ENCODE data around the gene MYL6B.
"Not testable (repeated sequence)": the region's sequence is repeated elsewhere in the genome, so short reads cannot be mapped to it uniquely, and the experiment has no call there.

Gene MYL6B

DNA sequence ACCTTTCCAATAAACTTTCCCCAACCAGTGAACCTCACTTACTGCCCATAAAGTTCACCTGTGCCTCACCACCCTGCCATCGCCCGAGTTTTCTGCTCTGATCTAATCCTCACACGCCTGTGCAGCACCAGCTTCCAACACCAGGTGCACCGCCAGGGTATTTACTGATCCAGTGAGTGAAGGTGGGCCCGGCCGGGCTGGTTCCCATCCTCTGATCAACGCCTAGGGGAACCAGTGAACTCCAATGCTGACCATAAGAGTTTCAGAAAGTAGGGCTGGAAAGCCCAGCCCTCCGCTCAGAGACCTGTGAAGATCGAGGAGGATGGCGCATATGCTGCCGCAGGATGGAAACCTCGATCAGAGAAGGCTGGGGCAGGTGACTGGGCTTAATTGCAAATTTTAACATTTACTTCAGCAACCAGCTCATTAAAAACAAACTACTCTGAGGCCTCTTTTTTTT is 685 bp upstream of the MYL6B start:
- in situ Hi-C loops (cut with MboI; ENCODE audit: low sequenced_read_pairs): no loop called here

- in situ Hi-C loops (cut with MboI; ENCODE audit: low sequenced_read_pairs): no loop called here
These were observed 630 bp downstream of the MYL6B start for GRCh38 chr12:56152756-56153677.

DNA sequence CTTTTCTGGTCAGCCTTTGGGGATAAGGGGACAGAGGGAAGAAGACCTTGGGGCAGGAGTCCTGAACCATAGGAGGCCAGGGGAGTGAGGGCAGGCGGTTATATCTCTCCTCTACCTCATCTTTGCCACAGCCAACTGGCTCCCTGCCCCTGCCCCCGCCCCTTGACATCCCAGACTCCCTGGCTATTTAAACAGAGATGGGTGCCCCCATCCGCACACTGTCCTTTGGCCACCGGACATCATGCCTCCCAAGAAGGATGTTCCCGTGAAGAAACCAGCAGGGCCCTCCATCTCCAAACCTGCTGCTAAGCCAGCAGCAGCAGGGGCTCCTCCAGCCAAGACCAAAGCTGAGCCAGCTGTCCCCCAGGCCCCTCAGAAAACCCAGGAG is 1.3 kb downstream of the MYL6B start:
- in situ Hi-C loops (cut with MboI; ENCODE audit: low sequenced_read_pairs): no loop called here

DNA sequence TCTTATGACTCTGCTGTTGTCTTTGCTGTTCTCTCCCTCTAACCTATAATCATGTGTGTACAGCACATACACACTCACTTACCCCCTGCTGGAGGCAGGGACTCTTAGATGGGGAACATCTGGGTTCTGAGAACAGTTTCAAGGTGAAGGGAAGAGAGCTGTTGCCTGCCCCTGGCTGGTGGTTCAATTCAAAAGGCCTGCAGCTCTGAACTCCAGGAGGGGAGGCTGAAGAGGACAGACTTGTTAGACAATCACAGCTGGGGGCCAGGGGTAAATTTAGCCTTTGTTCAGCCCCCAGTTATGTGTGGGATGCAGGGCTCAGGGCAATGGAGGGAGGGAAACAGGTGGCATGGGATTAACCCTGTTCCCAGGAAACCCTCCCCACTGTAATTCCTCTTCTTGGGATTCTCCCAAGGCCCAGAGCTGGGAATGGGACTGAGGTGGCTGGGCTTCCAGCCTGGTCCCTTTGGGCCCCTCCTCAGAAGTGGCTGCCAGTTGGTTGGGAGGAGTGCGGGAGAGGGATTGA is 1.9 kb downstream of the MYL6B start:
- in situ Hi-C loops (cut with MboI; ENCODE audit: low sequenced_read_pairs): no loop called here

DNA sequence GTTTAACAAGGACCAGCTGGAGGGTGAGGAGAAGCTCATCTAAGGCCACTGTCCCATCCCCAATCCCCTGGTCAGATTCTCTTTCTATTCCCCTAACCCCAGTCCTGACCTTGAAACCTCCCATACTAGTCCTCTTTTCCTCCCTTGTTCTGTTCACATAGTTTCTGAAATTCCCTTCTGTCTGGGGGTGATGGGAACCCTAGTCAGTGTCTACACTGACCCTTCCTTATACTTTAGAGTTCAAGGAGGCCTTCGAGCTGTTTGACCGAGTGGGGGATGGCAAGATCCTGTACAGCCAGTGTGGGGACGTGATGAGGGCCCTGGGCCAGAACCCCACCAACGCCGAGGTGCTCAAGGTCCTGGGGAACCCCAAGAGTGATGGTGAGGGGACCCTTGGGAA is 2.4 kb downstream of the MYL6B start:
- in situ Hi-C loops (cut with MboI; ENCODE audit: low sequenced_read_pairs): no loop called here

GRCh38 chr12:56155256-56155845 is 3.0 kb downstream of the MYL6B start:
- in situ Hi-C loops (cut with MboI; ENCODE audit: low sequenced_read_pairs): no loop called here

DNA sequence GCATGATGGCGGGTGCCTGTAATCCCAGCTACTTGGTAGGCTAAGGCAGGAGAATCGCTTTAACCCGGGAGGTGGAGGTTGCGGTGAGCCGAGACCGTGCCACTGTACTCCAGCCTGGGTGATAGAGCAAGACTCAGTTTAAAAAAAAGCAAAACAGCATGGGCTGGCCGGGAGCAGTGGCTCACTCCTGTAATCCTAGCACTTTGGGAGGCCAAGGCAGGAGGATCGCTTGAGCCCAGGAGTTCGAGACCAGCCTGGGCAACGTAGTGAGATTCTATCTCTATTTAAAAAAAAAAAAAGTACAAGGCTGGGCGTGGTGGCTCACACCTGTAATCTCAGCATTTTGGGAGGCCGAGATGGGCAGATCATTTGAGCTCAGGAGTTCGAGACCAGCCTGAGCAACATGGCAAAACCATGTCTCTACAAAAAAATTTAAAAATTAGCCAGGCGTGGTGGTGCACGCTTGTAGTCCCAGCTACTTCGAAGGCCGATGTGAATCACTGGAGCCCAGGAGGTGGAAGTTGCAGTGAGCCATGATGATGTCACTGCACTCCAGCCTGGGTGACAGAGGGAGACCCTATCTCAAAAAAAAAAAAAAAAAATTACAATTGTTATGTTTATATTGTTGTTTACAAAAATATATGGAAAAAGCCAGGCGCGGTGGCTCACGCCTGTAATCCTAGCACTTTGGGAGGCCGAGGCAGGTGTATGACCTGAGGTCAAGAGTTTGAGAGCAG is 4.2 kb downstream of the MYL6B start:
- in situ Hi-C loops (cut with MboI; ENCODE audit: low sequenced_read_pairs): not testable (repeated sequence)

- in situ Hi-C loops (cut with MboI; ENCODE audit: low sequenced_read_pairs): no loop called here
These were observed 5.0 kb downstream of the MYL6B start for GRCh38 chr12:56157201-56158028.

DNA sequence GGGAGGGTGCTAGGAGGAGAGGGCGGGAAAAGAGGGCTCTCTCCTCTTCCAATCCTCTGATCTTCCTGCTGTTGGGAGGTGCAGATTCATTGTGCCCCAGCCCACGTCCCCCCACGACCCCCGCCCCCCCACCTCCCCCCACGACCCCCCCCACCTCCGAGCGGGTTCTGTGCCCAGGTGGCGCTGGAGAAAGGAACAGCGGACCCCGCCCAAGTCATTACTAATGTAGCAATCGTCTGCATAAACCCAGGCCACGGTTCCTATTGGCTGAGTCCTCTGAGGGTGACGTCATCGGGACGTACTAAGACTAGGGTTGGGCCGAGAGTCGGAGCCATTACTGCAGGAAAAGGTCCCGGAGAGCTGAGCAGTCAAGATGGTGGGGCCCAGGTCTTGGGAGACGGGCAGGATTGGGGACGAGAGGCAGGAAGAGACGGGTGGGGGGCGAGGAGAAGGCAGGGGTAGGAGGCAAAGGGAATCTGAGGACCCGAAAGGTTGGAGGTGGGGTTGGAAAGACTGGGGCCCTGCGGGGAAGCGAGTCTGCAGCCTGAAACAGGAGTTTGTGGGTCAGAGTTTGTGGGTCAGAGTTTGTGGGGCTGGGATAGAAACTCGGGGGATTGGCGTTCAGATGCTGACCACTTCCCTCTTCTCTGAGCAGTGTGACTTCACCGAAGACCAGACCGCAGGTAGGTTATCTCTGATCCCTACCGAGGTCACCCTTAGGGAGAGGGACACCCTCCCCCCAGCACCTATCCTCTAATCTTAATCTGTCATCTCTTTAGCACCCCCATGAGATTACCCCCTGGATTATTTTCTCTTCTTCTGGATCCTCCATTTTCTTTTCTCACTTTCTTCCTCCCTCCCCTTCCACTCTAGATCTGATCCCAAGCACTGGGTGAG is 5.9 kb downstream of the MYL6B start, which contains the start of gene MYL6:
Gene MYL6, plus strand, starts transcription at position 331 of the 897 bp plus-strand sequence. Its CDS starts 43 bp downstream, at position 374.
- in situ Hi-C loops (cut with MboI; ENCODE audit: low sequenced_read_pairs): no loop called here

DNA sequence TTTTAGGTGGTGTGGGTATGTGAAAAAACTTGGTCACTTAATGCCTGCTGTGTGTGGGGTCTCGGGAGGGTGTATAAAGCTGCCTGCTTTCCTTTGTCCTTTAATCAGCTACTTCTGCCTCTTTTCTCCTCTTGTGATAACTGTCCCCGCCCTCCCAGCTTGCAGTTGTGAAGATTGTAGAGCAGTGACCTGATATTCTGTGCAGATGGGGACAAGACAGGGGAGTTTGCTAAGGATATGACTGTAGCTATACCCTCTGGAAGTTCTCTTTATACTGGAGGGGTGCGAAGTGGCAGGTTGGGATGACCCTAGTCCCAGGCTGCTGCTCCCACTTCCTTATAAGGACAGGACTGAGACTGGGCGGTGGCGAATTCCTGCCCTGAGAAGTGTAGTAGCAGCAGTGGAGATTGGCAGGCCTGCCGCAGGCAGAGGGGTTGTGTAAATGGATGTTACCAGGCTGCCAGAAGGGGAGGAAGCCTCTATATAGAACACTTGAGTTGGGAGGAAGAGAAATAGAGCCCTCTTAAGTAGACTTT is 6.6 kb downstream of the MYL6B start:
- in situ Hi-C loops (cut with MboI; ENCODE audit: low sequenced_read_pairs): no loop called here

DNA sequence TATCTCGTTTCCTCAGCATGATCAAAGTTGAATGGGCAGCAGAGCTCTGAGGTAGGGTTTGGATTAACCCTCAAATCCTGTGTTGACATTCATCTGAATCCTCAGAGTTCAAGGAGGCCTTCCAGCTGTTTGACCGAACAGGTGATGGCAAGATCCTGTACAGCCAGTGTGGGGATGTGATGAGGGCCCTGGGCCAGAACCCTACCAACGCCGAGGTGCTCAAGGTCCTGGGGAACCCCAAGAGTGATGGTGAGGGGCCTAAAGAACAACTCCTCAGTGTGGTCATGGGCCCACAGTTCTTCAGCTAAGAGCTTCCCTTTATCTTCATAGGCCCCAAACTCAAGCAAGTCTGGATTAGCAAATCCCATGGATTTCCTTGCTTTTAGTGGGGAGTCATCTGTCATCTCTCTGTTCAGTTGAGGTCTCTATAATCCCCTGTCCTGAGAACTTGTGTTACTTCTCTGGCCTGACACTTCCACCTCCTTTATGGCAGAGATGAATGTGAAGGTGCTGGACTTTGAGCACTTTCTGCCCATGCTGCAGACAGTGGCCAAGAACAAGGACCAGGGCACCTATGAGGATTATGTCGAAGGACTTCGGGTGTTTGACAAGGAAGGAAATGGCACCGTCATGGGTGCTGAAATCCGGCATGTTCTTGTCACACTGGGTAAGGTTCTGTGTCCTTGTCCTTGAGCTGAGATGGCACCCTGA is 7.2 kb downstream of the MYL6B start:
- in situ Hi-C loops (cut with MboI; ENCODE audit: low sequenced_read_pairs): no loop called here

DNA sequence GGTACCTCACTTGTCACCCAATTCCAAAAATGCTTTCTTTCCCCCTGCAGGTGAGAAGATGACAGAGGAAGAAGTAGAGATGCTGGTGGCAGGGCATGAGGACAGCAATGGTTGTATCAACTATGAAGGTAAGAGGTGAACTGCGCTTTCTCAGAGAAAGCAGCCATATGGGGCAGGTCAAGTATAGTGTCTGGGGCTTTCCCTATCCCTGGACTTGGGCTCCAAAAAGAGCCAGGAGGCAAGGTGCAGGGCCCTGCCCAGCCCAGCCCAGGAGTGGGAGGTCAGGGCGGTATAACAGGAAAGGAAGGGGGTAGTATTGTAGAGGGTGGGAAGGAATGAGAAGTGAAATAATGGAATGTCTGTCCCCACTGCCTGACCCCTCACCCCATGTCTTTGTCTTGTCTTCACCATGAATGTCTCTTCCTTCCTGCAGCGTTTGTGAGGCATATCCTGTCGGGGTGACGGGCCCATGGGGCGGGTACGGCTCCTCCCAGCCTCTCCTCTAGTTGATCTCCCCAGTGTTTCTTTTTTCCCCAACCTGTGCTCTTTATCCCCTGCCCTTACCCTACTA is 7.9 kb downstream of the MYL6B start:
- in situ Hi-C loops (cut with MboI; ENCODE audit: low sequenced_read_pairs): no loop called here

GRCh38 chr12:56160894-56161689 is 8.7 kb downstream of the MYL6B start:
- in situ Hi-C loops (cut with MboI; ENCODE audit: low sequenced_read_pairs): no loop called here

DNA sequence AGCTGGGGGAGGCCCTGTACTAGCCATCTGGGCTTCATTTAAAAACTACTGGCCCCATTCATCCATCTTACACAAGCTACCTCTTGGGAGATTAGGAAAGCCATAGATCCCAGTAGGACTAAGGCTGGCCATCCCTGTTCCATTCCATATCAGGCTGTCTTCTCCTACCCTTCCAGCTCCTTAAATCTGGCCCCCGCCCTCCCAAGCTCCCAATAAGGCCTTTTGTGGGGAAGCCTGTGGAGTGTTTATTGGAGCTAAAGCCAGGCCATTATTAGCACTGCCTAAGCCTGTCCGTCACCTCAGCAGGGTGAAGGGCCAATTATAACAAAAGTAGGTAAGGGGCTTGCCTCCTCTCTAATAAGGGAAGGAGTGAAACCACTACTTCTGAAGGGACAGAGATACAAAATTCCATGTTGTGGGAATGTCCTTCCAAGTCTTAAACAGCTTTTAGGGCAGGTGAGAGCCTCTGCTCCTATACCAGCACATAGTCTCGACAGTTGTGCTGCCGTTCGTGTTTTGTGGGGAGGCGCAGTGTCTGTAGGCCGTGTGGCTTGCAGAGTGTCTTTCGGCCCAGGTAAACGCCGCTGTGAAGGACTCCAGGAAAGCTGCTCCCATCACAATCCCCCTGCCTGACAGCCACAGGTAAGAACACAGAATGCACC is 9.4 kb downstream of the MYL6B start:
- in situ Hi-C loops (cut with MboI; ENCODE audit: low sequenced_read_pairs): no loop called here

GRCh38 chr12:56162468-56163290 is 10.3 kb downstream of the MYL6B start:
- in situ Hi-C loops (cut with MboI; ENCODE audit: low sequenced_read_pairs): no loop called here

Data from HL-60/S4 treated with phorbol 12-myristate 13-acetate at 8.2 ng/mL for 4 days and 3 days (cell line).